ENCODE measurements around the gene MOCS1.
"Not testable (repeated sequence)": the region's sequence is repeated elsewhere in the genome, so short reads cannot be mapped to it uniquely, and the experiment has no call there.

Gene MOCS1

GRCh38 chr6:39934131-39934757 is at the start of gene MOCS1:
TSS of gene MOCS1 (minus strand) at chr6:39934462. CDS start at chr6:39934417, 45 bp downstream.
- DNase-seq, result peak; percentile 28

- DNase-seq, result no peak
Measured at GRCh38 chr6:39984051-39984450, 49.8 kb upstream of the MOCS1 start.

DNA sequence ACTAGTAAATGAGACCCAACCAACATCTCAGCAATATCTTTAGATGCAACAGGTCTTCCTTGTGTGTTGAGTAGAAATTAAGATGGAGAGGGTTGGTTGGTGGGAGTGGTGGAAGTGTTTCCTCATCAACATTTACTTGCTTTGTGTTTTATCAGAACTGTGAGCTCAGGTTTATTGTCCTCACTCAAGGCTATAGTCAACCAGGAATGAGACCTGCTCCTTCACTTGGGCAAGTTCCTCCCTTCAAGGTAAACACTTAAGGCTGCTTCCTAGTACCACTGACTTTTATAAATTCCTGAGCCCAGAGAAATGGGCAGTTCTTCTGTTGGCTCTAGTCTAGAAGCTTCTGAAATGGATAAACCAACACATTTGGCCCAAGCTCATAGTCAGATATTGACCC is 48.9 kb upstream of the MOCS1 start:
- no peak for DNase-seq

- DNase-seq, result no peak
Measured at GRCh38 chr6:39982720-39983119, 48.5 kb upstream of the MOCS1 start.

GRCh38 chr6:39980839-39981580 is 46.7 kb upstream of the MOCS1 start:
- DNase-seq, result peak; percentile 12

DNA sequence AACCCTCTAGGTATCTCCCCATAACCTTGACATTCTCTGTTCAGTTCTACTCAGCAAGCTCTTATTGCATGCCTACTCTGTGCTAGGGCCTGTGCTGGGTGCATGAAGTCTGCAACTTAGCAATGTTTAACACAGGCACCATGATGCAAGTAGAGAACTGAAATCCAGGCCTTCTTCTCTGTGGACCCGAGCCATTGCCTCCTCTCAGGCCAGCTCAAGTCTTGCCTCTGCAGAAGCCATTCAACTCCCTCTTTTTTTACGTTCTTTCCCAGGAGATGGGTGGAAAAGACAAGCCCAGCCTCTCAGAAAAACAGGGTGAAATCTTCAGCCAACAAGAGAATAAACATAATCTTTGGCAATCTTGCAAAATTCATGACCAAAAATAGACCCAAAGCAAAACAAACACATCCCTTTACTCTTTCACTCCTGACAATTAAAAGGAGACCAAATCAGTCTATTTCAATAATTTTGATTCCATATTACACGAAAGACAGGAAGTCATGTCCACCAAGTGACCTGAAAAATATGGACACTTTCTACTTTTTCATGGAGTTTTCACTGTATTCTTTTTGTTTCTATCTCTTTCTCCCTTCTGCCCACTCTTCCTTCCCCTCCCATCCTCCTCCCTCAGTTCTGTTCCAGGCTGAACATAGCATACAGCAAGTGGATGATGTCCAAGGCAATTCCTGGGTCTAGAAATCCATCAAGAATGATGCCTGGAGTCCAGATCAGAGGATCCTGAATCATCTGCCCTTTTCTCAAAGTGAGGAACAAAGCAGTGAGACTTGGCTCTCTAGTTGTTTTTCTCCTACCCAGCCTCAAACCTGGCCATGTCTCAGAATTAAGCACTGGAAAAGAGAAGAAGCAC is 45.4 kb upstream of the MOCS1 start:
- no peak for DNase-seq

DNA sequence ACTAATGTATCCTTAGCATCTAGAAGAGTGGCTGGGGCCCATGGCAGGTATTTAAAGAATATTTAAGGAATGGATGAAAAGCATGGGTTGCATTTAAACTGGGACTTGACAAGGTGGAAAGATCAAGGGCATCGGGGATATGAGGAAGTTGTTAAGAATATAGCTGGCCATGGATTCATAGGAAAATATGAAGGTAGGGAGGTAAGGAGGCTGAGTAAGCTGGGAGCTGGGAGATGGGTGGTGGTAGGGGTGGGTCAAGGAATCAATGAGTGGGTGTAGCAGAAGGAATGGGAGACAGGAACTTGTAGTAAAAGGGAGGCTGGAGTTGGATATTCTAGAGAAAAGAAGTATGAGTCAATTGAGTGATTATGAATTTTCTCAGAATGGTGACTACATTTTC is 44.0 kb upstream of the MOCS1 start:
- DNase-seq, result no peak

GRCh38 chr6:39973661-39974060 is 39.4 kb upstream of the MOCS1 start:
- no peak for DNase-seq

DNA sequence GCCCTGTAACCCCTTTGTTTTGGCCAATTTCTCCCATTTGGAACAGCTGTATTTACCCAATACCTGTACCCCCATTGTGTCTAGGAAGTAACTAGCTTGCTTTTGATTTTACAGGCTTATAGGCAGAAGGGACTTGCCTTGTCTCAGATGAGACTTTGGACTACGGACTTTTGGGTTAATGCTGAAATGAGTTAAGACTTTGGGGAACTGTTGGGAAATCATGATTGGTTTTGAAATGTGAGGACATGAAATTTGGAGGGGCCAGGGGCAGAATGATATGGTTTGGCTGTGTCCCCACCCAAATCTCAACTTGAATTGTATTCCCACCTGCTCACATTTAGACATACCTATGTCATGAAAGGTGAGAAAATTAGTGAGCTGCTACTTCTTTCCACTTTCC is 38.5 kb upstream of the MOCS1 start:
- not testable (repeated sequence) for DNase-seq

DNA sequence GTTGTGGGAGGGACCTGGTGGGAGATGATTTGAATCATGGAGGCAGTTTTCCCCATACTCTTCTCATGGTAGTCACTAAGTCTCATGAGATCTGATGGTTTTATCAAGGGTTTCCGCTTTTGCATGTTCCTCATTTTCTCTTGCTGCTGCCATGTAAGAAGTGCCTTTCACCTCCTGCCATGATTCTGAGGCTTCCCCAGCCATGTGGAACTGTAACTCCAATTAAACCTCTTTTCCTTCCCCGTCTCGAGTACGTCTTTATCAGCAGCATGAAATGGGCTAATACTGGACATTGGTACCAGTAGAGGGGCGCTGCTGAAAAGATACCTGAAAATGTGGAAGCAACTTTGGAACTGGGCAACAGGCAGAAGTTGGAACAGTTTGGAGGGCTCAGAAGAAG is 36.9 kb upstream of the MOCS1 start:
- DNase-seq, result not testable (repeated sequence)

- DNase-seq, result no peak
Measured at GRCh38 chr6:39965751-39966150, 31.5 kb upstream of the MOCS1 start.

GRCh38 chr6:39964530-39964929 is 30.3 kb upstream of the MOCS1 start:
- no peak for DNase-seq

DNA sequence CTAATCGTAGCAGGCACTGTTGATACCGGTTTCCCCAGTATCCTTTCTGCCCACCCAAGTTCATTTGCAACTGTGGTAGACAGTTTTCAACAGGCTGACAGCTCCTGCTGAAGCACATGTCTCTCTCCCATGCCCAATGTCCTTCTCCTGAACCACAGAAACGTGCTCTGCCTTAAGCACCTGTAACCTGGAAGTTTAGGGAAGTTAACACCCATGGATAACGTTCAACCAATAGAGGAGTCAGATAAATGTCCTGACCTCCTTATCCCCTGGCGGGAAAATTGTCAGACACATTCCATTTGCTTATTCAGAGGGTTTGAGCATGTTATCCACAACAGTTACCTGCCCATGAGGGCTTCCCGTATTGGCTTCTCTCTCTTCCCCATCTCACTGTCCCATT is 29.8 kb upstream of the MOCS1 start:
- DNase-seq, result no peak

- DNase-seq, result no peak
Measured at GRCh38 chr6:39962831-39963230, 28.6 kb upstream of the MOCS1 start.

- DNase-seq, result no peak
Measured at GRCh38 chr6:39961178-39961577, 26.9 kb upstream of the MOCS1 start.

GRCh38 chr6:39958947-39959346 is 24.7 kb upstream of the MOCS1 start:
- no peak for DNase-seq

DNA sequence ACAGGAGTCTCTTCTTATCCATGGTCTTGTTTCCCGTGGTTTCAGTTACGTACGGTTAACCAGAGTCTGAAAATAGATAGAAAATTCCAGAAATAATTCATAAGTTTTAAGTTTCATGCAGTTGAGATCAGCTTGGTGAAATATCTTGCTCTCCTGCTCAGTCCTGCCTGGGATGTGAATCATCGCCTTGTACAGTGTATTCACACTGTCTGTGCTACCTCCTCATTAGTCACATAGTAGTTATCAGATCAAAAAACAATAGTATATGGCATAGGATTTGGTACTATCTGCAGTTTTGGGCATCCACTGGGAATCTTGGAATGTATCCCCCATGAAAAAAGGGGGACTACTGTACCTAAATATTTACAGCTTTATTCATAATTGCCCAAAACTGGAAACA is 22.7 kb upstream of the MOCS1 start:
- DNase-seq, result no peak

- DNase-seq, result no peak
Measured at GRCh38 chr6:39953076-39953618, 18.9 kb upstream of the MOCS1 start.

DNA sequence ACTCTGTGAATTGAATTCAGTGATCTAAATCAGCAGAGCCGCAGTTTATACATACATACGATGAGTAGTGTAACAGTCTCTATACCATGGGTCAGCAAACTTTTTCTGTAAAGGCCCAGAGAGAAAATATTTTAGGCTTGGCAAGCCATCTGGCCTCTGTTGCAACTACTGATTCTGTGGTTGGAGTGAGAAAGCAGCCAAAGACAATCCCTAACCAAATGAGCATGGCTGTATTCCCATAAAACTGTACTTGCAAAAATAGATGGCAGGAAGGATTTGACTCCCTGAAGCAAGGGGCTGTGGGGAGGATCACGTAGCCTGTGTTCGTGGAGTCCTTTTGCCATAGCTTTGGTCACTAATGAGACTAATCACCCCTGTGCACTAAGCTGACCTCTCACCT is 17.9 kb upstream of the MOCS1 start:
- no peak for DNase-seq

- no peak for DNase-seq
Measured at GRCh38 chr6:39951716-39952115, 17.5 kb upstream of the MOCS1 start.

DNA sequence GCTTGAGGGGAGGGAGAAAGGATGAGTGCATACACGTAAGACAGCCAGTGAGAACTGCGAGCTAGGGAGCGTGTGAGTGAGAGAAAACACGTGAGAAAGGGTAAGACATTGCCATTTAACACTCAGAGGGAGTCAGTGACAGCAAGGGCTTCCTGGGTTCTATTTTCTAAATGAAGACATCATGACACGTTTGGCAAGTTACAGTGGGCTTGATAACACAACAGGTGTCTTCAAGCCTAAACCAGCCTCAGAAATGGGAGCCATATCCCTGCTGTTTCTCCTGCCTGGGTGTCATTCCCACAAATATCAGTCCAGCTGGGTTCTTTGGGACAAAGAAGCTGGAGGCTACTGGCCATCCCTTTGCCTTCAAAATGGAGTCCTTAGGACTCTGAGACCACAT is 16.9 kb upstream of the MOCS1 start:
- DNase-seq, result no peak

GRCh38 chr6:39950125-39950720 is 16.0 kb upstream of the MOCS1 start:
- DNase-seq, result no peak

GRCh38 chr6:39948199-39948791 is 14.0 kb upstream of the MOCS1 start:
- no peak for DNase-seq
